NCI-H345 treated with DMSO at 0.1 percent for 48 hours (cell line): ENCODE results near the gene POU3F1.

Experiments used
- DNase-seq: peaks from one replicate; lab custom pipeline; 2025; ENCODE audit not compliant: unreplicated experiment; lab: John Stamatoyannopoulos, UW

The POU3F1 gene

GRCh38 chr1:38074302-38074677, 27.7 kb upstream of the POU3F1 start:
- DNase-seq: no peak

- no peak for DNase-seq
Measured at GRCh38 chr1:38073534-38074301, 27.1 kb upstream of the POU3F1 start.

- DNase-seq: no peak
Measured at GRCh38 chr1:38072858-38073257, 26.3 kb upstream of the POU3F1 start.

GRCh38 chr1:38071312-38072256, 25.0 kb upstream of the POU3F1 start:
- DNase-seq: no peak

- no peak for DNase-seq
Measured at GRCh38 chr1:38068980-38069340, 22.4 kb upstream of the POU3F1 start.

- DNase-seq: no peak
Measured at GRCh38 chr1:38068220-38068979, 21.8 kb upstream of the POU3F1 start.

GRCh38 chr1:38064197-38064903, 17.8 kb upstream of the POU3F1 start:
- no peak for DNase-seq

- no peak for DNase-seq
Measured at GRCh38 chr1:38063616-38064015, 17.0 kb upstream of the POU3F1 start.

- DNase-seq: peak; percentile 98
Measured at GRCh38 chr1:38062361-38063288, 16.0 kb upstream of the POU3F1 start.

GRCh38 chr1:38061883-38062328, 15.3 kb upstream of the POU3F1 start:
- DNase-seq: no peak

- DNase-seq: no peak
Measured at GRCh38 chr1:38061290-38061689, 14.7 kb upstream of the POU3F1 start.

GRCh38 chr1:38060498-38060897, 13.9 kb upstream of the POU3F1 start:
- no peak for DNase-seq

GRCh38 chr1:38059635-38060250, 13.2 kb upstream of the POU3F1 start:
- DNase-seq: no peak

GRCh38 chr1:38055965-38056364, 9.4 kb upstream of the POU3F1 start:
- DNase-seq: no peak

- no peak for DNase-seq
Measured at GRCh38 chr1:38055398-38055797, 8.8 kb upstream of the POU3F1 start.

- no peak for DNase-seq
Measured at GRCh38 chr1:38053416-38054091, 7.0 kb upstream of the POU3F1 start.

GRCh38 chr1:38052750-38053415, 6.3 kb upstream of the POU3F1 start:
- no peak for DNase-seq

GRCh38 chr1:38051079-38051543, 4.5 kb upstream of the POU3F1 start:
- DNase-seq: no peak
